OCI-M1 (cell line): Measurements from ENCODE around the gene SH3BP5.
A peak's percentile ranks its signal among the peaks of the same experiment; 100 is the strongest.

Experiments
- DNase-seq: peaks from one replicate; lab custom pipeline; 2025; lab: John Stamatoyannopoulos, UW

Gene SH3BP5

GRCh38 chr3:15273227-15273626 lies 59.2 kb downstream of the SH3BP5 start:
- peak; percentile 32 for DNase-seq

GRCh38 chr3:15272426-15273196 lies 59.8 kb downstream of the SH3BP5 start:
- DNase-seq: no peak

GRCh38 chr3:15271785-15272381 lies 60.5 kb downstream of the SH3BP5 start:
- peak; percentile 91 for DNase-seq

- no peak for DNase-seq
Measured at GRCh38 chr3:15271030-15271429, 61.4 kb downstream of the SH3BP5 start.

GRCh38 chr3:15269091-15269989 lies 63.0 kb downstream of the SH3BP5 start:
- DNase-seq: peak; percentile 95

- peak; percentile 94 for DNase-seq
Measured at GRCh38 chr3:15268033-15268631, 64.3 kb downstream of the SH3BP5 start.

- DNase-seq: no peak
Measured at GRCh38 chr3:15267502-15267901, 64.9 kb downstream of the SH3BP5 start.

GRCh38 chr3:15266510-15267376 lies 65.6 kb downstream of the SH3BP5 start:
- no peak for DNase-seq

- DNase-seq: no peak
Measured at GRCh38 chr3:15265655-15266509, 66.5 kb downstream of the SH3BP5 start.

GRCh38 chr3:15264486-15264885 lies 67.9 kb downstream of the SH3BP5 start:
- no peak for DNase-seq

GRCh38 chr3:15263926-15264325 lies 68.5 kb downstream of the SH3BP5 start:
- no peak for DNase-seq

- no peak for DNase-seq
Measured at GRCh38 chr3:15263120-15263519, 69.3 kb downstream of the SH3BP5 start.

- DNase-seq: no peak
Measured at GRCh38 chr3:15262021-15262420, 70.4 kb downstream of the SH3BP5 start.

- DNase-seq: no peak
Measured at GRCh38 chr3:15261274-15261673, 71.1 kb downstream of the SH3BP5 start.

GRCh38 chr3:15260531-15260930 lies 71.9 kb downstream of the SH3BP5 start:
- no peak for DNase-seq

- no peak for DNase-seq
Measured at GRCh38 chr3:15258720-15259119, 73.7 kb downstream of the SH3BP5 start.

- DNase-seq: no peak
Measured at GRCh38 chr3:15256861-15257341, 75.5 kb downstream of the SH3BP5 start.

- no peak for DNase-seq
Measured at GRCh38 chr3:15255215-15255614, 77.2 kb downstream of the SH3BP5 start.

- peak; percentile 69 for DNase-seq
Measured at GRCh38 chr3:15253023-15253697, 79.2 kb downstream of the SH3BP5 start.

GRCh38 chr3:15246186-15246585 lies 86.2 kb downstream of the SH3BP5 start:
- no peak for DNase-seq
